Measurements from ENCODE around the gene ASB6.

DNA sequence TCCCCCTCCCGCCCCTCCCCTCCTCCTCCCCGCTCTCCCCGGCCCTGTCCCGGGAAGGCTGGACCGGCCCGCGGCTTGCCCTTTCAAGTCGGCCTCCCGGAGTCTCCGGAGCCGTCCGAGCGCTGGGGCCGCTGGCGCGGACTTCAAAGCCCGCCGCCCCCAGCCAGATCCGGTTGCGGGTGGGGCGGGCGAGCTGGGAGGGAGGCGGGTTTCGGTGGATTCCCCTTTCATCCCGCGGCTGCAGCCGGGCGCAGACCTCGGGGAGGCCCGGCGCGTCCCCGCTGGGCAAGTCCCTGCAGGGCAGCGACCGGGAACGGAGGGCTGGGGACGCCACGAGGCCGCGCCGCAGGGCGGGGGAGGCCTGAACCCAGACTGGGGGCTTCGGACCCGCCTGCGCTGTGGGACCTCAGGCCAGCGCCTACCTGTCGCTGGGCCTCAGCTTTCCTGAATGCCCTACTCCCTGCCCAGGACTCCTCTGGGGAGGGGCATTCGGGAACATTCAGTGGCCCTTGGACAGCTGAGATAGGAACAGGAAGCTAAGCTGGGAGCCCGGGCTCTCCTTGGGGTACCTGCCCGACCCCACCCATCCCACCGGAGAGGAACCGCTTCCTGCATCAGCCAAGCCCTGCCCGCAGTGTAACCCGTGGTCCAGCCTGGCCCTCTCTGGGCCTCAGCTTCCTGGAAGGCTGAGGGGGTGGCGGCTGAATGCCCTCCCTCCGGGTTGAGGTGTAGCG lies 44.4 kb downstream of the ASB6 start:
- TF ChIP-seq, protein P1, sequence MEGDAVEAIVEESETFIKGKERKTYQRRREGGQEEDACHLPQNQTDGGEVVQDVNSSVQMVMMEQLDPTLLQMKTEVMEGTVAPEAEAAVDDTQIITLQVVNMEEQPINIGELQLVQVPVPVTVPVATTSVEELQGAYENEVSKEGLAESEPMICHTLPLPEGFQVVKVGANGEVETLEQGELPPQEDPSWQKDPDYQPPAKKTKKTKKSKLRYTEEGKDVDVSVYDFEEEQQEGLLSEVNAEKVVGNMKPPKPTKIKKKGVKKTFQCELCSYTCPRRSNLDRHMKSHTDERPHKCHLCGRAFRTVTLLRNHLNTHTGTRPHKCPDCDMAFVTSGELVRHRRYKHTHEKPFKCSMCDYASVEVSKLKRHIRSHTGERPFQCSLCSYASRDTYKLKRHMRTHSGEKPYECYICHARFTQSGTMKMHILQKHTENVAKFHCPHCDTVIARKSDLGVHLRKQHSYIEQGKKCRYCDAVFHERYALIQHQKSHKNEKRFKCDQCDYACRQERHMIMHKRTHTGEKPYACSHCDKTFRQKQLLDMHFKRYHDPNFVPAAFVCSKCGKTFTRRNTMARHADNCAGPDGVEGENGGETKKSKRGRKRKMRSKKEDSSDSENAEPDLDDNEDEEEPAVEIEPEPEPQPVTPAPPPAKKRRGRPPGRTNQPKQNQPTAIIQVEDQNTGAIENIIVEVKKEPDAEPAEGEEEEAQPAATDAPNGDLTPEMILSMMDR (IDR thresholded peaks at IDR 0.05): no peak
- TF ChIP-seq EP300 (IDR thresholded peaks at IDR 0.05) (no peak), POLR2A (IDR thresholded peaks at IDR 0.05) (peak in 1 of 4 donors; percentile 43)
